SK-N-SH (cell line): ENCODE measurements around the gene PDIA6.

ENCODE experiments used
- EP300 ChIP-seq, 2 experiments: IDR thresholded peaks; 2 replicates each; pipeline versions ENCODE4 v1.4.0 to v1.6.1; 2012; ENCODE audit warnings: borderline replicate concordance in 1 of 2, low read depth in 1 of 2, low read length in 1 of 2
- EZH2phosphoT487 ChIP-seq: fragments of 200-600 bp; sonication (generic); IDR thresholded peaks from 2 replicates; pipeline ENCODE4 v1.6.1; 2017; ENCODE audit warnings: low read depth, mixed run types, mild to moderate bottlenecking, antibody characterized with exemption, moderate library complexity, borderline replicate concordance
- FOXJ3 ChIP-seq: sonication (generic); formaldehyde crosslinking; IDR thresholded peaks from 2 replicates; pipeline ENCODE4 v1.5.1; 2020; ENCODE audit warnings: mild to moderate bottlenecking, missing genetic modification reagents
- GABPA ChIP-seq: IDR thresholded peaks from 2 replicates; pipeline ENCODE4 v1.4.0; 2012; ENCODE audit warnings: low read depth, mild to moderate bottlenecking
- GATA2 ChIP-seq: sonication (generic); formaldehyde crosslinking; IDR thresholded peaks from 2 replicates; pipeline ENCODE4 v1.5.0; 2020; ENCODE audit warnings: mild to moderate bottlenecking, missing genetic modification reagents
- NFIC ChIP-seq: IDR thresholded peaks from 2 replicates; pipeline ENCODE4 v1.4.0; 2012; ENCODE audit warnings: borderline replicate concordance
- POLR2AphosphoS5 ChIP-seq: IDR thresholded peaks from 2 replicates; pipeline ENCODE4 v1.6.1; 2012; ENCODE audit warnings: low read depth, low read length
- RAD21 ChIP-seq: IDR thresholded peaks from 2 replicates; pipeline ENCODE4 v1.6.1; 2012; ENCODE audit warnings: mild to moderate bottlenecking, low read length
- TAF1 ChIP-seq: IDR thresholded peaks from 2 replicates; pipeline ENCODE4 v1.6.1; 2012; ENCODE audit warnings: low read depth, mild to moderate bottlenecking, low read length, moderate library complexity, borderline replicate concordance
- YY1 ChIP-seq: IDR thresholded peaks from 2 replicates; pipeline ENCODE4 v1.4.0; 2012; ENCODE audit warnings: low read depth, mild to moderate bottlenecking
- TF ChIP-seq, protein P1 (sequence below): fragments of 200-600 bp; sonication (generic); IDR thresholded peaks from 2 replicates; pipeline ENCODE4 v1.6.1; 2017; ENCODE audit warnings: antibody characterized with exemption, mild to moderate bottlenecking, moderate library complexity
- TF ChIP-seq, protein P2 (sequence below): fragments of 150-350 bp; IDR thresholded peaks from 2 replicates; pipeline ENCODE4 v1.6.1; 2017; ENCODE audit warnings: antibody characterized with exemption, low read length, low read depth, borderline replicate concordance
- TF ChIP-seq, protein P3 (sequence below): IDR thresholded peaks from 2 replicates; pipeline ENCODE4 v1.6.1; 2012; ENCODE audit warnings: mild to moderate bottlenecking, low read depth, low read length, moderate library complexity
- TF ChIP-seq, protein P4 (sequence below): IDR thresholded peaks from 2 replicates; pipeline ENCODE4 v1.4.0; 2012; ENCODE audit warnings: low read depth

DNA sequence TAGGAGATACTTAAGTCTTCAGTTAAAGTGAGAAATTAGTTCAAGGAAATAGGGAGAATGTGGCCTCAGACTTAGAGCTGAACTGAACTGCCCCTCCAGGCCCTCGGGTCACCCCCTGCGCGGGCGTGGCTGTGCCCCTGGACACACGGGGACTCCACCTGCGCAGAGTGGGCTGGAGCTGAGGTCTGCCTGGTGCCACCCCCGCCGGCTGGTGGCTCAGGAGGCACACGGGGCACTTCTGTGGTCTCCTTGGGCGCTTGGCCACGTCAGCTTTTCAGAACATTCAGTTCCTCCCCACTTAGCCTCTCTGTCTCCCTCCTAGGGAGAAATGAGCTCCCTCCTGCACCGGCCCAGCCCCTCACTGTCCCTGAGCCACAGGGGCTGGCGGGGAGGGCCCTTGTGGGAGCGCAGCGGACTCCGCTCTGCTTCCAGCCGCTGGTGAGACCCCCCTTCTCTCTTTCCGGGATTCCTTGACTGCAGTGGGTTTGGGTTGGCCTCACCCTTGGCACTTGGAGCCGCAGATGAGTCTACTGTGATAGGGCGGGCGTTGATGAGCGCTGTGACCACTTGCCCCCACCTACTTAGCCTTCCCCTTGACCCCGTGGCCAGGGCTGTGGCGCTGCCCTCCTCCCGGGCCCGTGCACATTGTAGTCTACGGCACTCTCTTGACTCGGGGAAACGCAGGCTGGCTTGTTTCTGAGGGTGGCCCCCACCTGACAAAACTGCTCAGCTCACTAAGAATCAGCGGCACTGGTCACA, 18.2 kb upstream of the PDIA6 start:
- TF ChIP-seq, protein P1, sequence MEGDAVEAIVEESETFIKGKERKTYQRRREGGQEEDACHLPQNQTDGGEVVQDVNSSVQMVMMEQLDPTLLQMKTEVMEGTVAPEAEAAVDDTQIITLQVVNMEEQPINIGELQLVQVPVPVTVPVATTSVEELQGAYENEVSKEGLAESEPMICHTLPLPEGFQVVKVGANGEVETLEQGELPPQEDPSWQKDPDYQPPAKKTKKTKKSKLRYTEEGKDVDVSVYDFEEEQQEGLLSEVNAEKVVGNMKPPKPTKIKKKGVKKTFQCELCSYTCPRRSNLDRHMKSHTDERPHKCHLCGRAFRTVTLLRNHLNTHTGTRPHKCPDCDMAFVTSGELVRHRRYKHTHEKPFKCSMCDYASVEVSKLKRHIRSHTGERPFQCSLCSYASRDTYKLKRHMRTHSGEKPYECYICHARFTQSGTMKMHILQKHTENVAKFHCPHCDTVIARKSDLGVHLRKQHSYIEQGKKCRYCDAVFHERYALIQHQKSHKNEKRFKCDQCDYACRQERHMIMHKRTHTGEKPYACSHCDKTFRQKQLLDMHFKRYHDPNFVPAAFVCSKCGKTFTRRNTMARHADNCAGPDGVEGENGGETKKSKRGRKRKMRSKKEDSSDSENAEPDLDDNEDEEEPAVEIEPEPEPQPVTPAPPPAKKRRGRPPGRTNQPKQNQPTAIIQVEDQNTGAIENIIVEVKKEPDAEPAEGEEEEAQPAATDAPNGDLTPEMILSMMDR, result no peak
- no peak for TF ChIP-seq GATA2 (CRISPR knock-in tag)
- TF ChIP-seq, protein P2, sequence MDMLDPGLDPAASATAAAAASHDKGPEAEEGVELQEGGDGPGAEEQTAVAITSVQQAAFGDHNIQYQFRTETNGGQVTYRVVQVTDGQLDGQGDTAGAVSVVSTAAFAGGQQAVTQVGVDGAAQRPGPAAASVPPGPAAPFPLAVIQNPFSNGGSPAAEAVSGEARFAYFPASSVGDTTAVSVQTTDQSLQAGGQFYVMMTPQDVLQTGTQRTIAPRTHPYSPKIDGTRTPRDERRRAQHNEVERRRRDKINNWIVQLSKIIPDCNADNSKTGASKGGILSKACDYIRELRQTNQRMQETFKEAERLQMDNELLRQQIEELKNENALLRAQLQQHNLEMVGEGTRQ, result no peak
- no peak for TF ChIP-seq TAF1
- TF ChIP-seq, protein P3, sequence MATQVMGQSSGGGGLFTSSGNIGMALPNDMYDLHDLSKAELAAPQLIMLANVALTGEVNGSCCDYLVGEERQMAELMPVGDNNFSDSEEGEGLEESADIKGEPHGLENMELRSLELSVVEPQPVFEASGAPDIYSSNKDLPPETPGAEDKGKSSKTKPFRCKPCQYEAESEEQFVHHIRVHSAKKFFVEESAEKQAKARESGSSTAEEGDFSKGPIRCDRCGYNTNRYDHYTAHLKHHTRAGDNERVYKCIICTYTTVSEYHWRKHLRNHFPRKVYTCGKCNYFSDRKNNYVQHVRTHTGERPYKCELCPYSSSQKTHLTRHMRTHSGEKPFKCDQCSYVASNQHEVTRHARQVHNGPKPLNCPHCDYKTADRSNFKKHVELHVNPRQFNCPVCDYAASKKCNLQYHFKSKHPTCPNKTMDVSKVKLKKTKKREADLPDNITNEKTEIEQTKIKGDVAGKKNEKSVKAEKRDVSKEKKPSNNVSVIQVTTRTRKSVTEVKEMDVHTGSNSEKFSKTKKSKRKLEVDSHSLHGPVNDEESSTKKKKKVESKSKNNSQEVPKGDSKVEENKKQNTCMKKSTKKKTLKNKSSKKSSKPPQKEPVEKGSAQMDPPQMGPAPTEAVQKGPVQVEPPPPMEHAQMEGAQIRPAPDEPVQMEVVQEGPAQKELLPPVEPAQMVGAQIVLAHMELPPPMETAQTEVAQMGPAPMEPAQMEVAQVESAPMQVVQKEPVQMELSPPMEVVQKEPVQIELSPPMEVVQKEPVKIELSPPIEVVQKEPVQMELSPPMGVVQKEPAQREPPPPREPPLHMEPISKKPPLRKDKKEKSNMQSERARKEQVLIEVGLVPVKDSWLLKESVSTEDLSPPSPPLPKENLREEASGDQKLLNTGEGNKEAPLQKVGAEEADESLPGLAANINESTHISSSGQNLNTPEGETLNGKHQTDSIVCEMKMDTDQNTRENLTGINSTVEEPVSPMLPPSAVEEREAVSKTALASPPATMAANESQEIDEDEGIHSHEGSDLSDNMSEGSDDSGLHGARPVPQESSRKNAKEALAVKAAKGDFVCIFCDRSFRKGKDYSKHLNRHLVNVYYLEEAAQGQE, result no peak
- TF ChIP-seq NFIC, result no peak
- TF ChIP-seq, protein P4, sequence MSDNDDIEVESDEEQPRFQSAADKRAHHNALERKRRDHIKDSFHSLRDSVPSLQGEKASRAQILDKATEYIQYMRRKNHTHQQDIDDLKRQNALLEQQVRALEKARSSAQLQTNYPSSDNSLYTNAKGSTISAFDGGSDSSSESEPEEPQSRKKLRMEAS, result no peak
- no peak for TF ChIP-seq EP300 (IDR thresholded peaks at IDR 0.05; ENCODE audit: borderline replicate concordance in 1 of 2, low read depth in 1 of 2, low read length in 1 of 2)
- no peak for TF ChIP-seq EZH2phosphoT487
- TF ChIP-seq GABPA, result no peak
- no peak for TF ChIP-seq POLR2AphosphoS5
- TF ChIP-seq FOXJ3 (CRISPR knock-in tag), result no peak
- TF ChIP-seq RAD21, result no peak
- TF ChIP-seq YY1, result no peak
